GM18519 (cell line): ENCODE measurements around the gene PPP1R15A.
"Not testable (repeated sequence)": the region's sequence is repeated elsewhere in the genome, so short reads cannot be mapped to it uniquely, and the experiment has no call there.

Experiments used
- ATAC-seq: cut with Tn5 transposase; IDR thresholded peaks from one replicate; pipeline ENCODE4 v1.9.1; 2021; ENCODE audit warnings: mild to moderate bottlenecking, moderate library complexity; ENCODE audit not compliant: unreplicated experiment, low FRiP score

The PPP1R15A gene

GRCh38 chr19:48910803-48911202 is 38.6 kb downstream of the PPP1R15A start:
- ATAC-seq: no peak

- ATAC-seq: no peak
These were observed 41.1 kb downstream of the PPP1R15A start for GRCh38 chr19:48913114-48913889.

- no peak for ATAC-seq
These were observed 42.0 kb downstream of the PPP1R15A start for GRCh38 chr19:48914181-48914580.

DNA sequence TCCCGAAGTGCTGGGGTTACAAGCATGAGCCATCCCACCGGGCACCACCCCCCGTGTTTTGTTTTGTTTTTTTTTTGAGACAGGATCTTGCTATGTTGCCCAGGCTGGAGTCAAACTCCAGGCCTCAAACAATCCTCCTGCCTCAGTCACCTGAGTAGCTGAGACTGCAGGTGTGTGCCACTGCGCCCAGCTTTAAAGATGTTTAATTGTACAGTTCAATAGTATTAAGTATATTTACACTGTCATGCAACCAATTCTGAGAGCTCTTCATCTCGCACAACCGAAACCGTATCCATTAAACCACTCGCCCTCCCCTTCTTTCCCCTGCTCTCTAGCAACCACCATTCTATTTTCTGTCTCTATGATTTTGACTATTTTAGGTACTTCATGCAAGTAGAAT is 43.5 kb downstream of the PPP1R15A start:
- no peak for ATAC-seq

GRCh38 chr19:48918071-48918470 is 45.9 kb downstream of the PPP1R15A start:
- no peak for ATAC-seq

DNA sequence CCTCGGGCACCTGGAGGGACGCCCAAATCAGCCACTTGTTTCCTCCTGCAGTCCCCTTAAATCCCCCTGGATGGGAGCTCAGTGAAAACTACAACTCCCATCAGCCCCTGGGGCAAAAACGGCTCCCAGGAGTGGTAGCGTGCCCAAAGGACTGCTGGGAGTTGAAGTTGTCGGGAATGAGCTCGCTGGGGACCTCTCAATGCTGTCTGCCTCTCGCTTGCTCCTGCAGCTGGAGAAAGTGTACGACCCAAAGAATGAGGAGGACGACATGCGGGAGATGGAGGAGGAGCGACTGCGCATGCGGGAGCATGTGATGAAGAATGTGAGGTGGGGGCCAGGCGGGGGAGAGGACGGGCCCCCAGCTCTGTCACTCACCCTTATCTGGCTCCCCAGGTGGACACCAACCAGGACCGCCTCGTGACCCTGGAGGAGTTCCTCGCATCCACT is 46.6 kb downstream of the PPP1R15A start:
- ATAC-seq: no peak

- not testable (repeated sequence) for ATAC-seq
These were observed 47.0 kb downstream of the PPP1R15A start for GRCh38 chr19:48919271-48919670.

DNA sequence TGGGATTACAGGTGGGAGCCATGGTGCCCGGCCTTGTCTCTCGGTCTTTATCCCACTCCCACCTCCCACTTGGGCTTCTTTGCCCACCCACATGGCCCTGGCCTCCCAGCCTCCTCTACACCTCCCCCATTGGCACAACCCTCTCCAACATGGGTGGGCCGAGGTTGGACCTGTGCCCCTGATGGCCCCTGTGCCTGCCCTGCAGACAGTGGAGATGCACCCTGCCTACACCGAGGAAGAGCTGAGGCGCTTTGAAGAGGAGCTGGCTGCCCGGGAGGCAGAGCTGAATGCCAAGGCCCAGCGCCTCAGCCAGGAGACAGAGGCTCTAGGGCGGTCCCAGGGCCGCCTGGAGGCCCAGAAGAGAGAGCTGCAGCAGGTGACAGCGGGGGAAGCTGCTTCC is 48.7 kb downstream of the PPP1R15A start:
- ATAC-seq: no peak

DNA sequence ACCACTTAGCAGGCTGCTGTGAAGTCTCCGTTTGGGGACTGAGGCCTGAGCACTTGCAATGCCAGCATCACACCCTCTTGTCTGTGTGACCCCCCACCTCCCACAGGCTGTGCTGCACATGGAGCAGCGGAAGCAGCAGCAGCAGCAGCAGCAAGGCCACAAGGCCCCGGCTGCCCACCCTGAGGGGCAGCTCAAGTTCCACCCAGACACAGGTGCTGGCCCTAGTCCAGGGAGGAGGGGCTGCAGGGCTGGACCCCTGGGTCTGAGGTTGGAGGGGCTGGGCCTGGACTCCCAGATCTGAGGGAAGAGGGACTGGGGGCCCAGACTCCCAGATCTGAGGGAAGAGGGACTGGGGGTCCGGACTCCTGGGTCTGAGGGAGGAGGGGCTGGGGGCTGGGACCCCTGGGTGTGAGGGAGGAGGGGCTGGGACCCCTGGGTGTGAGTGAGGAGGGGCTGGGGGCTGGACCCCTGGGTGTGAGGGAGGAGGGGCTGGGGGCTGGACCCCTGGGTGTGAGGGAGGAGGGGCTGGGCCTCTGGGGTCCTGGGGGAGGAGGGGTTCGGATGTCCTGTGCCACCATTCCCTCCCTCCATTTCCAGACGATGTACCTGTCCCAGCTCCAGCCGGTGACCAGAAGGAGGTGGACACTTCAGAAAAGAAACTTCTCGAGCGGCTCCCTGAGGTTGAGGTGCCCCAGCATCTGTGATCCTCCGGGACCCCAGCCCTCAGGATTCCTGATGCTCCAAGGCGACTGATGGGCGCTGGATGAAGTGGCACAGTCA is 49.7 kb downstream of the PPP1R15A start:
- no peak for ATAC-seq

- no peak for ATAC-seq
These were observed 50.6 kb downstream of the PPP1R15A start for GRCh38 chr19:48922548-48923490.

- no peak for ATAC-seq
These were observed 53.1 kb downstream of the PPP1R15A start for GRCh38 chr19:48925240-48925843.
